ENCODE data around the gene RERG.
"Not testable (repeated sequence)": the region's sequence is repeated elsewhere in the genome, so short reads cannot be mapped to it uniquely, and the experiment has no call there.

RERG gene

DNA sequence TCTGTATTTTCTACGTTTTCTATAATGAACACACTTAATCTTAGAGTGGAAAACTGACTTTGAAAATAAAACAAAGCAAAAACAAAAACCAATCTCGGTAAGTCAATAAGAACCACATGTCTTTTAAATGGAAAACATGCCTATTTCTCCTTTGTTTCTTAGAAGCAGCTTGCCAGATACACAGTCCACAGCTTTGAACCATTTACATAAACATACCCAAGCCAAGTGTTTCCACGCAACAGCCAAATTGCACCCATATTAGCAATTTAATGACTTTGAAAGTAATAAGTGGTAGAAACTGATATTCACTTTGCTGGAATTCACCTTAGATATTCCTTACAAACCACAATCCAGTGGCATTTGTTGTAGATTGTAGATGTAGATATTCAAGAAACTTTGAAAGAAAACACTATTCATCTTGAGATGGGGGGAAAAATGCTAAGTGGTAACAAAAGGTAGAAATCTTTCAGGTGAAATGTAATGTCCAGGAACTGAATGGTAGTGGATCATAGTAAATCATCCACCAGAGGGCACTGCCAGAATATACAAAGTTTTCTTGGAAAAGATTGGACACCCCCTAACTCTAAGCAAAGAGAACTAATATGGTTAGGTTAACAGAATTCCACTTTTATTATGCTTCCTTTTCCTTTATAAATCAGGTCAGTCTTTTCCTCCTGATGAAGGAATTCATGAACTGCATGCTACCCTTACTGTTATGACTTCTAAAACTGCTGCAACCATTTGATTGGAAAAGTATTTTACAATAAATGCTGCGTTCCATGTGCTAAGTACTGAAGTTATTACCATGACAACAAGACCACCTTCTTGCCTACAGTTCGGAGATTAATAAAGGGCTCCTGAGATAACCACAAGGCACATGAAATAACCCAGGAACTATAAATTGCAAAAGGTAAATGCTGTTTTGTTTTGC lies 69.8 kb downstream of the RERG start:
- no peak for DNase-seq (ENCODE audit: low read depth in 1 of 2, low spot score in 1 of 2)

- DNase-seq (ENCODE audit: low read depth in 1 of 2, low spot score in 1 of 2), result no peak
Measured at GRCh38 chr12:15146585-15146984, 74.6 kb downstream of the RERG start.

GRCh38 chr12:15143467-15143866 lies 77.8 kb downstream of the RERG start:
- no peak for DNase-seq (ENCODE audit: low read depth in 1 of 2, low spot score in 1 of 2)

DNA sequence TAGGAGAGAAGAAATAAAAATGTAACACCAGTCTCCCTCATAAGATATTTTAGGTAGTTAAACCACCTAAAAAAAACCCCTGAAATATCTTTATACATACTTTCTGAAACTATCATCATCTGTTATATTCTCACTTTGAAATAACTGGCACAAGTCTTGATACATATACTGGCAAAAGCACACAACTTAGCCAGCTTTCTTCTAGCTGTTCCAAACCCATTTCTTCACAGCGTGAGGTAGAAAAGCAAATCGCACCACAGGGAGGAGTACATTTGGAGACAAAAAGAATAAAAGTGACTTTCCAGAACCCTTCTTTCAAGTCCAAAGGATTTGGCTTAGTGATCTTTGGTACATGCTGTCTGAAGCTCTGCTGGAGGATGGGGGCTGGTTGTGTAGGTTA lies 78.5 kb downstream of the RERG start:
- DNase-seq (ENCODE audit: low read depth in 1 of 2, low spot score in 1 of 2), result no peak

DNA sequence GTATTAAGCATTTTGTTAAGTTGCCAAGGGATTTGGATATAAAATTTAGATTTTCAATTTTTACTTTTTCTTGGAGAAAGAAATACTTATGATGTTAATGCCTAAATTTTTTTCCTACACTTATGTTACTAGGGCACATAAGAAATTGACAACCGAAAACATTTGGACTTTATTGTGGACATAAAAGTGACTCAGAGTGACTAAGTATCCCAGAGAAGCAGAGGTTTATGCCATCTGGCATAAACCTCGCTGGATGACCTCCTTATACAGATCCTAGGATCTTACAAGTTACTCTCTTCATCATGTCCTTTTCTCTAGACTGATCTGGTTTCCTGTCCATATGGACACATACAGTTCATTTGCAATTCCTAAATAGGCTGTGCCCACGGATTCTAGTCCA lies 89.8 kb downstream of the RERG start:
- DNase-seq (ENCODE audit: low read depth in 1 of 2, low spot score in 1 of 2), result no peak

DNA sequence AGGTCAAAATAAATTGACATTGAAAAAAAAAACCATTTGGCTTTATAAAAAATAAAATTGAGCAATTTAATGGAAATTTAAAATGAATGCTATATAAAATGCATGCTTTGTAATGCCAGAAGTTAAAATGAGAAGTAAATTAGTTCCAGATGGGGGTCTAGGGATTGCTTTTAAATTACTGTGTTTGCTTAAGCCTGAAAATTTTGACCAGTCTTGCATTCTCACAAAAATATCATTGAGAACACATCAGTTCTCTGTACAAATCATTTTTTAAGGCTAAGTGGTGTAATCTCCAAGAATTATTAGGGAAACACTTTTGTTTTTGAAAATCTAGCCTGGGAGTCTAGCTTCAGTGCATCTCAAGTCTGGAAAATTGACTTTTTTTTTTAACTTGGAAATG lies 90.7 kb downstream of the RERG start:
- DNase-seq (ENCODE audit: low read depth in 1 of 2, low spot score in 1 of 2), result no peak

GRCh38 chr12:15123401-15123800 lies 97.8 kb downstream of the RERG start:
- DNase-seq (ENCODE audit: low read depth in 1 of 2, low spot score in 1 of 2), result no peak

GRCh38 chr12:15122344-15122743 lies 98.9 kb downstream of the RERG start:
- no peak for DNase-seq (ENCODE audit: low read depth in 1 of 2, low spot score in 1 of 2)

DNA sequence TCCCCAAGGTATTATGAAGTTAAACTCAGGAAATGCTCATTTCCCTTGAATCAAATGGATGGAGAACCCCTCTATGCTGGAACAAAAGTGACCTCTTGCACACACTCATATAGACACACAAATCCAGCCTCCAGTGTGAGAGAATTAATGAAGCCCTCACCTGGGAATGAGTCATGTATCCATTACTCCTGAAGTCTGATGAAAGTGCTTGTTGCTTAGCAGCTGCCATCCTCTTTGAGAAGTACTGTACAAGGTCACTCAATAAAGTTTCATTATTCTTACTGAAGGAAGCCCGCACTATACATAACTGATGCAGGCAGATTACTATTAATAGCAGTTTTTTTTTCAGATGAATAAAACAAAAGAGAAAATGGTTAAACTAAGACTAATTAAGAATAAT lies 102.3 kb downstream of the RERG start:
- DNase-seq (ENCODE audit: low read depth in 1 of 2, low spot score in 1 of 2), result no peak

DNA sequence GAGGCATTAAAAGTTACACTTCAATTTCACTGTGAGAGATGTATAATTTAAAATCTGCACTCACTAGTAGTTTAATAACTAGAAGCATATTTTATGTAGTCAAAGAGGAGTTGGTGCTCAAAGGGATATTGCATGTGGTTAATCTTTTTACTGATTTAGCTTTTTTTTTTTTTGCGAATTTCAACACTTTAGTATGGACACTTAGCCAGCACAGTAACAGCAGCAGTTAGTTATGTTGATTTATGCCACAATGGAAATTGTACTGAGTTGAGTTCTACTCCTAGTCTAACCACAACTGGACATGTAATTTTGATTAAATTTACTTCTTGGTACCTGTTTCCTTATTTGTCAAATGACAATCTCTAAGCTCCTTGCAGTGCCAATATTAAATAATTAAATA lies 104.2 kb downstream of the RERG start:
- no peak for DNase-seq (ENCODE audit: low read depth in 1 of 2, low spot score in 1 of 2)

- no peak for DNase-seq (ENCODE audit: low read depth in 1 of 2, low spot score in 1 of 2)
Measured at GRCh38 chr12:15116086-15116485, 105.1 kb downstream of the RERG start.

DNA sequence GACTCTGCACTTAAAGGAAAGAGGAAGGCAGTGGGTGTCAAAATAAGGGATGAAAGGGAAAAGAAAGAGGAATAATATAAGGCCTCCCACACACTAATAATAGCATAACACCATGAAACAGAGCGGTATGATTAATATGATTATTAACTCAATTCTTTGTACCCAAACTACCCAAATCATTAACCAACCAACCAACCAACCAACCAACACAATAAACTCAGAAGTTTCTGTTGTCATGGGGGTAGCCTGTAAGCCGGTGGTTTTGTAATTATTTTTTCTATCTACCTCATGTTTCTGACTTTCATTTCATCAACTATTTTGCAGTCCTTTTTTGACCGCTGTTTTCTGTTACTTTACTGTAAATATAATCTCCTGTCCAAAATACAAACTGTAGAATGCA lies 105.8 kb downstream of the RERG start:
- DNase-seq (ENCODE audit: low read depth in 1 of 2, low spot score in 1 of 2), result no peak

GRCh38 chr12:15114501-15114900 lies 106.7 kb downstream of the RERG start:
- no peak for DNase-seq (ENCODE audit: low read depth in 1 of 2, low spot score in 1 of 2)

- no peak for DNase-seq (ENCODE audit: low read depth in 1 of 2, low spot score in 1 of 2)
Measured at GRCh38 chr12:15092826-15093225, 128.4 kb downstream of the RERG start.

GRCh38 chr12:15090441-15090840 lies 130.8 kb downstream of the RERG start:
- DNase-seq (ENCODE audit: low read depth in 1 of 2, low spot score in 1 of 2), result no peak

DNA sequence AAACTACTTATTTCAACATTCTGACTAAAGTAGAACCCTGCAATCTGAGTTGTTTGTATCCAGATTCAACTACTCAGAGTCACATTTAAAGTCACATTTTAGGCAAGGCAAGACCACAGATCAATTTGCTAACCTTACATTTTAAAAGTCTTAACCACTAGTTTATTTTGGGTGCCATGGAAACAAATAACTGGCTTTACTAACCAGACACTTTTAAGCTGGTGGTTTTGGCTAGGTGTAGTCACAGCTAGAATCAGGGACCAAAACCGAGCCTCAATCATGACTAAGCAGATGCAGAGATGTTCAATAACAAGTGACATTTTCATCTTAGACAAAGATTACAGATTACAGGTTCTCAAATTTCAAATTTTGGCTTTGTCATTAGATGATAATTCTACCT lies 133.1 kb downstream of the RERG start:
- DNase-seq (ENCODE audit: low read depth in 1 of 2, low spot score in 1 of 2), result no peak

DNA sequence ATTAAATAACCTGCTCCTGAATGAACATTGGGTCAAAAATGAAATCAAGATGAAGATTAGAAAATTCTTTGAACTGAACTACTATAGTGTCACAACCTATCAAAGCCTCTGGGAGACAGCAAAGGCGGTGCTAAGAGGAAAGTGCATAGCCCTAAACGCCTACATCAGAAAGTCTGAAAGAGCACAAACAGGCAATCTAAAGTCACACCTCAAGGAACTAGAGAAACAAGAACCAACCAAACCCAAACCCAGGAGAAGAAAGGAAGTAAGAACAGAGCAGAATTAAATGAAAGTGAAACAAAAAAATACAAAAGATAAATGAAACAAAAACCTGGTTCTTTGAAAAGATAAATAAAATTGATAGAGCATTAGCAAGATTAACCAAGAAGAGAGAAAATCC lies 143.5 kb downstream of the RERG start:
- DNase-seq (ENCODE audit: low read depth in 1 of 2, low spot score in 1 of 2), result not testable (repeated sequence)

DNA sequence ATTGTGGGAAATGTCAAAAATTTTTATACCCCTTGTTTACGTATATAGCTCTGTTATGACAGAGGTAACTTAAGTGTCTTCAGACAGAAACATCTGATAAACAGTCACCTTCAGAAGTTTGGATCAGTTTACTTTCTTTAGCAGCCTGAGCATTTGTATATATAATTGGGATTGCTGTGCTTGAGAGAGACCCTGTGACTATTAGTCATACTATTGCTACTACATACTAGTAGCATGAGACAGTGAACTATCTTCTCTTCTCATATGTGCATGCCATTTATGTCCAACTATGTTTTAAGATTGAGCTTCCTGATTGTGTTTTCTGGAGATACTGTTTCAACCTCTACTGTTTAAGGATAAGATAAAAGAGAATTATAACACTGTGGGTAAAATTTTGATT lies 146.9 kb downstream of the RERG start:
- DNase-seq (ENCODE audit: low read depth in 1 of 2, low spot score in 1 of 2), result no peak

- DNase-seq (ENCODE audit: low read depth in 1 of 2, low spot score in 1 of 2), result no peak
Measured at GRCh38 chr12:15059123-15059522, 162.1 kb downstream of the RERG start.
